Brain pericyte (primary cell): ENCODE measurements around the gene PGP.

Source experiments
- DNase-seq: peaks from one replicate; pipeline ENCODE4 v3.0.0-alpha.2; 2012; ENCODE audit warnings: low read depth, low spot score

PGP gene

DNA sequence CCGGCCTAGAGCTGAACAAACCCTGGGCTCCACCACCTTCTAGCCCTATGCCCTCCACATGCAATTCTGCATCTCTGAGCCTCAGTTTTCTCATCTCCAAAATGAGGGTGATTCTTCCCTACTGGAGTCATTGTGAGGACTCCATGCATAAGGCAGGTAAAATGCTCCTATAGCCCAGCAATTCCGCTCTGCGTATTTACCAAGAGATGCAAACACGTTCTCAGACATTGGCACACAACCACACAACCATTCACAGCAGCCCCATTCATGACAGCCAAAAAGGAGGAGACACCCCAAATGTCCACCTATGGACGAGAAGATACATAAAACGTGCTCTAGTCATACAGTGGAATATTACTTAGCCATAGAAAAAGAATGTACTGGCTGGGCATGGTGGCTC is 14.3 kb downstream of the PGP start:
- DNase-seq, result no peak

DNA sequence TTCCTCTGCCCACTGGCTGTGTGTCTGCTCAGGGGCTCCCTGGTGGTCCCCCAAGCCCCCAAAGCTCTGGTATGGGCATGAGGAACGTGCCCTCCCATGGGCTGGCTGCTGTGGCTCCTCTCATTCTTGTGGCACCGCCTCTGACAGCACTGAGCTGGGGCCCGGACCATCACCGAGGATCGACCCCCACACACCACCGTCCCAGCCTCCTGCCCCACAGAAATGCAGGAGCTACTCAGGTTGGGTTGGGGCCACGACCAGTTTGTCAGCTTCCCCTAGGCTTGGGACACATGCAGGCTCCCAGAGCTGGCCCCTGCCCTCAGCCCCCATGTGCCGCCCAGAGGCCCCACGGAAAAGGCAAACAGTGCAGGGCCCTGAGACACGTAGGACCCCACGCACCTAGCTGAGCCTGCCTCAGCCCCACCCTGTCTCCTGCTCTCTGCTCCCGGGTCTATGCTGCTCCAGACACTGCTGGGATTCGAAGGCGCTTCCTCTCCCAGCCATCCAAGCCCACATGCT is 15.0 kb downstream of the PGP start:
- DNase-seq, result no peak

DNA sequence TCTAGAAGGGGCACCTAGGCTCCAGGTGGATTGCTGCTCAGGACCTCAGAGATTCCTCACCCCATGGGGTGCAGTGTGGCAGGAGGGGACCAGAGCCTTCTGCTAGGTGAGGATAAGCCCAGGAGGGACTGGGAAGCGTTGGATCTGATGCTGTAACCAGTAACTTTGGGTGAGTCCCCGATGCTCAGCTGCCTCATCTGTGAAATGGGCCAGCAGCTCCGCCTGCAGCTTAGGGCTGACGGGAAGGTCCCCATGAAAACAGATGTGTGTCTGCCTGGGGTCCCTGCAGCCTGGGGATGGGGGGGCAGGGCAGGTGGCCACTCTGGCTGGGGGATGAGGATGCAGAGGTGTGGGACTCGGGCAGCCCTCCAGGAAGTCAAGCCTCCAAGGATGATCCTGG is 15.5 kb downstream of the PGP start:
- DNase-seq, result no peak

DNA sequence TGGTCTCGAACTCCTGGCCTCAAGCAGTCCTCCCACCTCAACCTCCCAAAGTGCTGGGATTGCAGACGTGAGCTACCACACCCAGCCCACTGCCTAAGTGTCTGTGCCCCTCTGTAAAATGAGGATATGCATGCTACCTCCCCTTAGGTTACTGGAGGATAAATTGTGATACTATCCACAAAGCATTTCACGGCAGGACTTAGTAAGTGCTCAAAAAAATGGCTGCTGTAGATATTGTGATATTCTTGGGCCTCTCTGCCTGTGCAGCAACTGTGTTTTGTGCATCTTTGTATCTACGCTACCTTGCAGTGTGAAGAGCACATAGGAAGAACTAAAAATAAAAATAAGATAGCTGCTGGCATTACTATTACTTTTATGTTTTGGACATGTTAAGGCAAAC is 16.4 kb downstream of the PGP start:
- DNase-seq, result no peak

DNA sequence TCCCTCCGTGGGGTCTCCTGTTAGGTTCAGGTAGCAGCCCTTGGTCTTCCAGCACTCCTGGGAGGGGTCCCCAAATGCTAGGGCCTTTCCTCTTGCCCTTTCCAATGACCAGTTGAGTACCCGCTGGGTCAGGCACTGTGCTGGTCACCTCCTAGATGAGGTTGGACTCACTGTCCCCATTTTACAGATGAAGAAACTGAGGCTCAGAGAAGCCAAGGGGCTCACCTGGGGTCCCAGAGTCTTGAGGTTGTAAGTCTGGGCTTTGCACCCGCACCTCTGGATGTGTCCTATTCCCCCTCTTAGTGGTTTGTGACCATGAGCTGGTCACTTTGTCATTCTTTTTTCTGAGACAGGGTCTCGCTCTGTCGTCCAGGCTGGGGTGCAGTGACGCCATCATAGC is 16.9 kb downstream of the PGP start:
- DNase-seq, result no peak

DNA sequence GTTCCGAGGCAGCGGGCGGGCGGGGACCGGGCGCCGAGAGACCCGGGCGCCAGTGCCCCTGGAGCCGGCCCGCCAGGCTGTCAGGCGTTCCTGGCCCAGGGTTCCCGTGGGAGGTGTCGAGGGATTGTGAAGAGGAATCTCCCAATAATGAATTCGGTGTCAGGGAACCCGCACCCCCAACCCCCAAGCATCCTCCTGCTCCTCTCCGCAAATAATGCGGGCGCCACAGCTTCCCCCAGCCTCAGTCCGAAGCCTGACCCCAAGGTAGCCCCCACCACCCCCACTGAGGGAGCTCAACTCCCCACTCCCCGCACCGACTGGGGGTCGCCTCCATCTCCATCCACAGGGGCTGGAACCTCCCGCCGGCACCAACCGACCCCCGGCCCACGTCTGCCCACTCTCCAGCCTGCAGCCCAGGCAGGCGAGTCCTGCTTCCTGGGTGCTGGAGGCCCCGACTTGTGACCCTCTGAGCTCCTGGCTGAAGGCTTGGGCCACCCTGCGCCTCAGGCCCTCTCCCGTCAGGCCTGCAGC is 17.6 kb downstream of the PGP start:
- DNase-seq, result no peak

DNA sequence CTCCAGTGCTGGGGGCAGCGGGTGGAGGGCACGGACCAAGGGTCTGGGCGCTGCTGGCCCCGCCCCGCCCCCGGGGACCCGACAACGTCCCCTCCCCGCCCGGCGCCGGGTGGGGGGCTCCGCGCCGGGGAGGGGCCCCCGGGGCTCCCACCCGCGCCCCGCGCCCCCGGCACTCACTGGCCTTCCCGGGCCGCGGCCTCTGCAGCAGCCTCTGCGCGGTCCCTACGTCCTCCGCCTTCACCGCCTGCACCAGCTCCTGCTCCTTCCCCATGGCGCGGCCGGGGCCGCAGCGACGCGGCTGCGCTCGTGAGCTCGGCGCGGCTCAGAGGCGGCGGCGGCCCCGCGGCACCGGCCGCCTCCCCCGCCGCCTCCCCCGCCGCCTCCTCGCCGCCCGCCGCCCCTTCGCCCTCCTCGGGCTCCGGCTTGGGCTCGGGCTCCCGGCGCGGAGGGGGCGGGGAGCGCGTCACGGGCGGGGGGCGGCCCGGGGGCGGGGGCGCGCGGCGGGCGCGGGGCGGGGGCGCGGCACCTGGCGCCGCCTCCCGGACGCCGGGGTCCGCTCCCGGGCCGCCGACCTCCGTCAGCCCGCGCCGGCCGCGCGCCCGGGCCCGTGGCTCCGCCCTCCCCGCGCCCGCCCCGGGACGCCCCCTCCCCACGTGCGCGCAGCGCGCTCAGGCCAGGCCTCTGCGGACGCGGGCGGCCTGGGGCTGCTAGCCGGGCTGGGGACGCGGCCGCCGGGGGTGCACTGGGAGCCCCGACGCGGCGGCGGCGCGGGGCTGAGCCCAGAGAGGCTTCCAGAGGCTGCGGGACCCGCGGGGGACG is 18.3 kb downstream of the PGP start, which contains the start of gene CASKIN1:
Gene CASKIN1 (minus strand): TSS at position 444 of the 819 bp plus-strand sequence. CDS start 173 bp downstream, at position 271.
- no peak for DNase-seq

DNA sequence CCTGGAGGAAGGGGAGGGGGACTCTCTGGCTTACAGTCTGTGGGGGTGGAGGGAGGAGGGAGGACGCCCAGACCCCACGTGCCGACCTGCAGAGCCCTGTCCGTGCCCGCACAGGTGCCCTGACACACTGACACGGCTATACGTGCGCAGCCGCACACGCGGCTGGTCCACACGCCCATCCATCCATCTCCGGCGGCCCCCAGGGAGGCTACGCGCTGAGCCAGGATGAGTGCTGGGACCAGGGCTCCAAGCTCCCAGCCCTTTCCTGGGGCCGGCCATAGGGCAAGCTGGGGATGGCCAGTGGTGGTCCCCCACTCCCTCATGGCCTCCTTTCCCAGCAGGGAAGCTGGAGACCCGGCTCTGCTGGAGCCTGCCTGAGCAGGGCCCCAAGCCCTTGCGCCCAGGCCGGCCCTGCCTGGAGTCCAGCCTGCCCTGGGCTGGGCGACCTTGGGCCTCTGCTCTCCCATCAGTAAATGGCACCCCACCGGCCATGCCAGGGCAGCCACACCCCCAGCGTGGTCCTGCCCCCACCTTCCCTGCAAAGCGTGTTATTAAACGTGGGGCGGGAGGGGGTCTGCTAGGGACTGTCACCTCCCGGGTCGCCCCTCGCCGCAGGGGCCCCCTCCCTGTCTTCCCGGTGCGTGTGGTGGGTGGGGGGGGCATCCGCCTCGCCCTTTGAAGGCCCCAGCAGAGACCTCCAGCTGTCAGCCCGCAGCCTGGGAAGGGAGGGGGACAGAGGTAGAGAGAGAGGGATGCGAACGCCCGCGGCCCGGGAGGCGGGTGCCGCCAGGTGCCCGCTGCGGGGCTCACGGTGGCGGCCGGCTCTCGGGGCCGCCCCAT is 19.1 kb downstream of the PGP start:
- no peak for DNase-seq

DNA sequence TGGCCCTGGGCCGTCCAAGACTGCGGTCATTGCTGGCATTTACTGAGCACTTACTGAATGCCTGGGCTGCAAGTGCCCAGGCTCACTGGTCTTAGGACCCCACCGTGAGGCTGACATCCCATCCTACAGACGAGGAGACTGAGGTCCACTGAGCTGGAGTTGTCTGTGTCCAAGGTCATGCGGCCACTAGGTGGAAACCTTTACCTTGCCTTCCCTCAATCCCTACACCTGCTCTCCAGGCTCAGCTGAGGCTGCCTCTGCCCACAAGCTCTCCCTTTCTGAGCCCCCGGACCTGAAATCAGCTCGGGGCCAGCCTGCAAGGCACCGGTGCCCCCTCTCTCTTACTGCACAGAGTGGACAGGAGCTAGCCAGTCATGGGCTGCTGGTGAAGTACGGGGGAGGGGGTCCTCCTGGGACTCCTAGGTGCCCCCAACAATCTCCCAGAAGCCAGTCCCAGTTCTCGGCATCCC is 19.8 kb downstream of the PGP start:
- DNase-seq, result no peak

DNA sequence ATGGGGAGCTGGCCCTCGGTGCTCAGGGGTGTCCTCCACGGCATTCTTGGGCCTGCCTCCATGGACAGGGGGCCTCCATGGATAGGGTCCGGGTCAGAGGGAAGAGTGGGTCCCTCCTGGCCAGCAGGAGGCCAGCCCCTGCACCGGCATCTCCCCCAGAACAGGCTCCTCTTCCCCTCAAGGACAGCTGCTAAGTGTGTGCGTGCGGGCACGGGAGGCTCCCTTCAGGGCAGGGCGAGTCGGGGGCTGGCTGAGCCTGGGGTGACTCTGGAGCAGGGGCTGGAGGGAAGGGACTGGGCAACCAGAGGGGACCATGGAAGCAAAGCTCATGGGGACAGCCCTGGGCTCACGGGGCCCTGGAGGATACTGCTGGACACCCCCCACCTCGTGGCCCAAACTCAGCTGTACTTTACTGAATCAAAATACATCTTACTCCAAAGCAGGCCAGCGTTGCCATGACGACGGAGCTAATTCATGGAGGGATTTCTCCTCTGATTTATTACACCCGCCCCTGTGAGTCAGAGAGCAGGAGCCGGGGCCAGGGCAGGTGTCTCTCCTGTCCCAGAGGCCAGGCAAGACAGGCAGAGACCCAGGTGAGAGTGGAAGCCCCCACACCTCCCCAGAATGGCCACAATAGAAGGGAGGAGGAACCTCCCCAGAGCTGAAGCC is 20.3 kb downstream of the PGP start:
- DNase-seq, result no peak

DNA sequence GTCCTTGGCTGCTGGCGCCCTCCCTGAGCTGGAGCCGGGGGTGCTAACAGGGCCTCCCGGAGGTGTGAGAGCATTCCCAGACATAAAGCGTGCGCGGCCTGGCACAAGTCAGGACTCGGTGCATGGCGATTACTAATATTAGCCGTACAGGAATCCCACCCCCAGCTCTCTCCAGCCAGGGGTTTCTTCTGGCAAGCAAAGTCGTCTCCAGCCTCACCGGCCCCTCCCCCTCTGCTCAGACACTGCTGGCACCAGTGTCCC is 23.3 kb downstream of the PGP start:
- DNase-seq, result no peak

DNA sequence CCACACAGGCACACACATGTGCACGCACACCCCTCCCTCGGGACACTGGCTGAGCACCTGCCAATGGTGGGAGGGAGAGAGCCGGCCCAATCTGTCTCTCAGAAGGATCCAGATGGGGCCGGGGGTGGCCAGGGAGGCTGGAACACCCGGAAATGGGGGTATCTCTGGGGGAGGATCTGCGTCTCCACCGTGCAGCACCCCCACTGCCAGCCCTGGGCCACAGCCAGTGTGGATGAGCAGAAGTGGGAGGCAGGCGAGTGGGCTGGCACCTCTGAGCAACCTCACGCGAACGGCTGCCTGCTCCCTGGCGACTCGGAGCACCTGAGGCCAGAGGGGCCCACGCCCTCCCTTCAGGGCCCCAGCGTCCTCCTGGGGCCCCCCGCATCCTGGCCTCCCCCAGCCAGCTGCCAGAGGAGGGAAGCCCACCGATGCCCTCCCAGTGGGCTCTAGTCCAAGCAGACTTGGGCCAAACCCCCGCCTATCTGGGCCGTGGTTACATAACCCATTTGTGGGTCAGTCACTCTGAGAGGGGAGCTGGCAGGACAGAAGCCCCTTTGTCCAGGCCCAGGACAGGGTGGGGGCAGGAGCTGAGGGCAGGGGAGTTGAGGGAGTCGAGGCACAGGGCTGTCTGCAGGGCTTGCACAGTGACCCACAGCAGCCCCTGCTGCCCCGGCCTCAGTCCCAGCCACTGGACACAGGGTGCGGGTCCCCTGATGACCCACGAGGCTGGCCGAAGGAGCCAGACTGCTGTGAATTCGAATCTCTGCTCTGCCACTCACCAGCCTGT is 23.8 kb downstream of the PGP start:
- DNase-seq, result no peak

DNA sequence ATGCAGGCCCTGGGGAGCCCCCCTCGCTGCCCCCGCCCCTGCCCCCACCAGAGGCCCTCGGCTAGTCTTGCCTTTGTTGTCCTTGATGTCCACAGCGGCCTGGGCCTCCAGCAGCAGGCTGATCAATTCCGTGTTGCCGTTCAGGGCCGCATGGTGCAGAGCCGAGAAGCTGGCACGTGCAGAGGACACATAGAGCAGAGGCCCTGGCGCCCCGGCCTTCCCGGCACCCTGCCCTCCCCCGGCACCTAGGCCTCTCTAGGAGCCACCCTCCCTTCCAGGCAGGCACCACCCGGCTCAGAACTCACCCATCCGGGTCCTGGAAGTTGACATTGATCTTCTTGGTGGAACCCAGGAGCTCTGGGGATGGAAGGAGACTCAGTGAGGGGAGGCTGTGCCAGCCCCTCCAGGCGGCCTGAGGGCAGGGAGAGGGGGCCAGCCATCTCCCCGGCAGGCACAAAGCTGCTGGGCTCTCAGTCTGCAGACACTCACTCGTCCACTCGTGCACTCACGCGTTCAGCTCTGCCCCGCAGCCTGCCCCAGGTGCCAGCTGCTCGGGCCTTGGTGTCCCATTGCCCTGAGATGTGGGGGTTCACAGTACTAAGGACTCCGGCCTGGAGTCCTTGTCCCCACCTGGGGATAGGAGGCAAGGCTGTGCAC is 24.5 kb downstream of the PGP start:
- no peak for DNase-seq

DNA sequence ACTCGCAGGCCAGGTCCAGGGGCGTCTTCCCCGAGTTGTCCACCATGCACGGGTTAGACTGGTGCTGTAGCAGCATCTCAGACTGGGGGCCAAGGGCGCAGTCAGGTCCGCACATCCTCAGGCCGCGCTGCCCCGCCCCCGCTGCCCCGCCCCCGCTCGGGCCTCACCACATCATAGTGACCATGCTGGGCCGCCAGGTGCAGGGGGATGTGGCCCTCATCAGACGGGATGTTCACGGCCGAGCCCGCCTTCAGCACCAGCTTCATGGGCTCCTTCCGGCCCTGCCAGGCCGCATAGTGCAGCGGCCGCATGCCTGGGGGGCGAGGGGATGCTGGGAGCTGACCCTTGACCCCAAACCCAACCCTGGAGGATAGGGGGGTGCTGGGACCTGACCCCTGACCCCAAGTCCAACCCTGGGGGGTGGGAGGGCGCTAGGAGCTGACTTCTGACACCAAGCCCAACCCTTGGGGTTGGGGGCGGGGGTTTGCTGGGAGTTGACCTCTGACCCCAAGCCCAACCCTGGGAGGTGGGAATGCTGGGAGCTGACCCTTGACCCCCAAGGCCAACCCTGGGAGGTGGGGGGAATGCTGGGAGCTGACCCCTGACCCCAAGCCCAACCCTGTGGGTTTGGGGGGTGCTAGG is 25.3 kb downstream of the PGP start:
- DNase-seq, result no peak

DNA sequence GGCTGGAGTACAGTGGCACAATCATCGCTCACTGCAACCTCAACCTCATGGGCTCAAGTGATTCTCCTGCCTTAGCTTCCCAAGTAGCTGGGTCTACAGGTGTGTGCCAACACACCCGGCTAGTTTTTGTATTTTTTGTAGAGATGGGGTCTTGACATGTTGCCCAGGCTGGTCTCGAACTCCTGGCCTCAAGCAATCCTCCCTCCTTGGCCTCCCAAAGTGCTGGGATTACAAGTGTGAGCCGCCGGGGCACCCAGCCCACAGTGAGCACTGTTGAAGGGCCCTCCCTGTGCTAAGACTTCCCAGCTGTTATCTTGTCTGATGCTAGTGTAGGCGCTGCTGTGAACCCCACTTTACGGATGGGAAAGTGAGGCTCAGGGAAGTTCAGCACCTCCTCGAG is 26.2 kb downstream of the PGP start:
- DNase-seq, result no peak

DNA sequence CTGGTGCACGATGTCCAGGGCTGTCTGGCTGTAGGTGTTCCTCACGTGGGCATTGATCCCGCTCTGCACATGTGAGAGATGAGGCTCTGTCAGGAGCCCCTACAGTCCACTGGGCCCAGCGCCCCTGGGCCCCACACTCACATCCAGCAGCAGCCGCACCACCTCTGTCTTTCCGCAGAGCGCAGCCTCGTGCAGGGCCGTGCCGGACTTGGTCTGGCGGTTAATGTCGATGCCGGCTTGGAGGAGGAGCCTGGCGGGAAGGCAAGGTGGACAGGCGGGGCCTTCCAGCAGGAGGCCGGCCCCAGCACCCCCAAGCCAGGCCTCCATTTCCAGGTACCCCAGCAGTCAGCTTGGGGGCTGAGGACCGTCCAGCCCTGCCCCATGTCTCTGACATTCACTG is 27.4 kb downstream of the PGP start:
- DNase-seq, result no peak

DNA sequence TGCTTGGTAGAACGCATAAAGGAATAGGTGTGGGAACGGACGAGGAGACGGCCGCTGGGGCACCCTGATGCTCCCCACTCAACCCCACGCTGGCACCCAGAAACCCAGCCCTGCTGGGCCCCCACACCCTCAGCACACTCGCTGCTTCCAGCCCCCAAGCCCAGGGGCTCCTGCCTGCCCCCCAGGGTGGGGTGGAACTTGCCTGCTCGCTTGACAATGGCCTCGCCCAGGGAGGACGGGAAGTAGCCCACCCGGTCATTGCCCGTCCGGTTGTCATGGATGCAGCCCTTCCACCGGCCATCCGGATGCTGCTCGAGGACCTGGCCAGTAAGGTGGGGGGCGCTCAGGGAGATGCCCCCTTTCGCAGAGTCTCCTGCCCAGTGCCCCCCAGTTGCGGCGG is 28.1 kb downstream of the PGP start:
- no peak for DNase-seq

DNA sequence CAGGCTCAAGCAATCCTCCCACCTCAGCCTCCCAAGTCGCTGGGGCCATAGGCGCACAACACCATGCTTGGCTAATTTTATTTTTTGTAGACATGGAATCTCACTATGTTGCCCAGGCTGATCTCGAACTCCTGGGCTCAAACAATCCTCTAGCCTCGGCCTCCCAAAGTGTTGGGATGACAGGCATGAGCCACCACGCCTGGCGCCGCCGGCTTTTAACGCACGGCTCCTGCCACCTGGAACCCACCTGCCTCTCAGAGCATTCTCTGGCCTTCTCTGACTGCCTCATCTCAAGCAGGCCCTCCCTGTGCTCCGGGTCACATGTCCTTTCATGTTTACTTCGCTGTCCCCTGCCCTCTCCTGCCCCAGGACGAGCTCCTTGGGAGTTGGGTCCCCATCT is 28.6 kb downstream of the PGP start:
- no peak for DNase-seq

DNA sequence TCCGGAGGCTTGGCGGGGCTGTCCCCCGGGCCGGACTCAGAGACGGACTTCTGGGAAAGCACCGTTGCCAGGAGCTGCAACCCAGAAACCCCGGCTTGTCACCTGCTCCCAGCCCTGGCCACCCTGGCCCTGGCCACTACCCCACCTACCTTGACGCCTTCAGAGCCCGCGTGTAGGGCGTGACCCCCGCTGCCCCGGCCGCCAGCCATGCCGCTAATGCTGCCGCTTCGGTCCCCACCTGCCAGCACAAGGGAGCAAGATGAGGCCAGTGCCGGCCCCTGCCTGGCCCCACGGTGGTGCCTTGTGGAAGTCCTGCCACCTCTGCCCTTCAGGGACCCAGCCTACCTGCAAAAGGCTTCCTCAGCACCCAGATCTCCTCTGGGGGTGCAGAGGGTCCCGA is 29.7 kb downstream of the PGP start:
- DNase-seq, result no peak

DNA sequence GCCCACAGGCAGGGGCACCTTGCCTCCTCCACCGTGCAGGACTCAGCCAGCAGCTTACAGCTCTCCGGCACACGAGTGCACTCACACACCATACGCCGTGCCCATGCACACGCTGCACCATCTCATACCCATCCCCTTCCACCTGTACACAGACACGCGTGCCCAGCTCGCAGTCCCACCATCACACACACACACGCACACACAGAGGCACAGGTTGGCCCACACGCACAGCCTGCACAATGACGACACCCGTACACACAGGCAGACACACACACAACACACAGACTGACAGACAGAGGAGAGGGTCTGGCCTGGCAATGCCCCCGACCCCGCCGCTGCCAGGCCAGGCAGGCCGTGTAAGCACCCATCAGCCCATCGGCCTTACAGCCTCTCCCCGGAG is 30.3 kb downstream of the PGP start:
- no peak for DNase-seq
